ENCODE results near the gene KIT.

Gene KIT

GRCh38 chr4:54661169-54661568, 3.4 kb downstream of the KIT start:
- peak; percentile 86 for DNase-seq (ENCODE audit: low read depth)

GRCh38 chr4:54661686-54662085, 3.9 kb downstream of the KIT start:
- peak; percentile 89 for DNase-seq (ENCODE audit: low read depth)

- DNase-seq (ENCODE audit: low read depth) = no peak
Measured at GRCh38 chr4:54662123-54662522, 4.4 kb downstream of the KIT start.

GRCh38 chr4:54662901-54663585, 5.3 kb downstream of the KIT start:
- DNase-seq (ENCODE audit: low read depth) = no peak

- DNase-seq (ENCODE audit: low read depth) = no peak
Measured at GRCh38 chr4:54664400-54664799, 6.6 kb downstream of the KIT start.

- no peak for DNase-seq (ENCODE audit: low read depth)
Measured at GRCh38 chr4:54668014-54668611, 10.4 kb downstream of the KIT start.

- no peak for DNase-seq (ENCODE audit: low read depth)
Measured at GRCh38 chr4:54669831-54670230, 12.1 kb downstream of the KIT start.

- DNase-seq (ENCODE audit: low read depth) = no peak
Measured at GRCh38 chr4:54675721-54676461, 18.1 kb downstream of the KIT start.

GRCh38 chr4:54676658-54677057, 18.9 kb downstream of the KIT start:
- DNase-seq (ENCODE audit: low read depth) = no peak

GRCh38 chr4:54677416-54677815, 19.7 kb downstream of the KIT start:
- DNase-seq (ENCODE audit: low read depth) = no peak

- no peak for DNase-seq (ENCODE audit: low read depth)
Measured at GRCh38 chr4:54677853-54678650, 20.3 kb downstream of the KIT start.

GRCh38 chr4:54678826-54679225, 21.1 kb downstream of the KIT start:
- no peak for DNase-seq (ENCODE audit: low read depth)

- DNase-seq (ENCODE audit: low read depth) = no peak
Measured at GRCh38 chr4:54679813-54680212, 22.1 kb downstream of the KIT start.

GRCh38 chr4:54683616-54684346, 26.0 kb downstream of the KIT start:
- peak; percentile 31 for DNase-seq (ENCODE audit: low read depth)

- DNase-seq (ENCODE audit: low read depth) = no peak
Measured at GRCh38 chr4:54685810-54686209, 28.1 kb downstream of the KIT start.

GRCh38 chr4:54687887-54688841, 30.4 kb downstream of the KIT start:
- no peak for DNase-seq (ENCODE audit: low read depth)

- DNase-seq (ENCODE audit: low read depth) = no peak
Measured at GRCh38 chr4:54695337-54695736, 37.6 kb downstream of the KIT start.

- DNase-seq (ENCODE audit: low read depth) = no peak
Measured at GRCh38 chr4:54695788-54696187, 38.0 kb downstream of the KIT start.

- DNase-seq (ENCODE audit: low read depth) = no peak
Measured at GRCh38 chr4:54696649-54697048, 38.9 kb downstream of the KIT start.

- no peak for DNase-seq (ENCODE audit: low read depth)
Measured at GRCh38 chr4:54700986-54701385, 43.2 kb downstream of the KIT start.

- DNase-seq (ENCODE audit: low read depth) = no peak
Measured at GRCh38 chr4:54703182-54703581, 45.4 kb downstream of the KIT start.

All from ELR (cell line).